Stimulated activated CD8-positive, alpha-beta memory T cell treated with anti-CD3 and anti-CD28 coated beads, Interleukin-12 subunit alpha, Interleukin-12 subunit beta, amount 100 ng/mL, for 24 hours (primary cell): ENCODE measurements around the gene SBK1.
"Not testable (repeated sequence)": the region's sequence is repeated elsewhere in the genome, so short reads cannot be mapped to it uniquely, and the experiment has no call there.

Experiments
- DNase-seq: peaks from one replicate; pipeline ENCODE4 v3.0.0-alpha.2; 2020; ENCODE audit errors: extremely low read depth

The SBK1 gene

DNA sequence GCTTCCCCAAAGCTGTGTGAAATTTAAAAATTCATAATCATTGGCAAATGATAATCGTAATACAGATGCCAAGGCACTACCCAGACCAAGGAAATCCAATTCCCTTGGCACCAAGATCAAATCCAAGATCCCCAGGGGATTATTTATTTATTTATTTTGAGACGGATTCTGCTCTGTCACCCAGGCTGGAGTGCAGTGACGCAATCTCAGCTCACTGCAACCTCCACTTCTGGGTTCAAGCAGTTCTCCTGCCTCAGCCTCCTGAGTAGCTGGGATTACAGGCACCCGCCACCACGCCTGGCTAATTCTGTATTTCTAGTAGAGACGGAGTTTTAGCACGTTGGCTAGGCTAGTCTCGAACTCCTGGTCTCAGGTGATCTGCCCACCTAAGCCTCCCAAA is 43.4 kb downstream of the SBK1 start:
- not testable (repeated sequence) for DNase-seq

DNA sequence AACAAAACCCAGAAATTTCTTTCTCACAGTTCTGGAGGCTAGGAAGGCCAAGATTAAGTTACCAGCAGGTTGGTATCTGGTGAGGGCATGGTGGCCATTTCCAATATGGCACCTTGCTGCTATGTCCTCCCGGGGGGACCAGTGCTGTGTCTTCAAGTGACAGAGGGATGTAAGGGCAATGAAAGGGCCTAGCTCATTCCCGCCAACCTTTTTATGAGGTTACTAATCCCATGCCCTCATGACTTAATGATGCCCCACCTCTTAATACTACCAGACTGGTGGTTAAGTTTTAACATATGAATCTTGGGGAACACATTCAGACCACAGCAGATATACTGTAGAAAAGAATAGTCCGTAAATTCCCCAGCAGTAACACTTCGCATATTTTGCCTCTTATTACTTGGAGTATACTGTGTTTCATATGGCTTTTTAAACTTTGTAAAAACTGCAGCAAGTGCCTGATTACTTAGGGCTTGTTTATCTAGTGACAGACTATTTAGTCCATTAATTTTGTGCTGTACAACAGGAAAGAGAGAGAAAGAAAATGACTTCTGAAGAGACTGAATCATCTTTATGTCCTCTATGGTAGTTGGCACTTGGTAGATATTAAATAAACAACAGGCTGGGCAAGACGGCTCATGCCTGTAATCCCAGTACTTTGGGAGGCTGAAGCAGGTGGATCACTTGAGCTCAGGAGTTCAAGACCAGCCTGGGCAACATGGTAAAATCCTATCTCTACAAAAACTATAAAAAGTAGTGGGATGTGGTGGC is 44.8 kb downstream of the SBK1 start:
- DNase-seq = not testable (repeated sequence)

GRCh38 chr16:28338230-28338629 is 45.9 kb downstream of the SBK1 start:
- not testable (repeated sequence) for DNase-seq

GRCh38 chr16:28362600-28362999 is 70.3 kb downstream of the SBK1 start:
- DNase-seq = not testable (repeated sequence)

GRCh38 chr16:28363408-28363807 is 71.1 kb downstream of the SBK1 start, which contains the start of gene NPIPB6:
TSS of gene NPIPB6 (minus strand) at chr16:28363508. CDS start at chr16:28362822, 686 bp downstream.
- not testable (repeated sequence) for DNase-seq

DNA sequence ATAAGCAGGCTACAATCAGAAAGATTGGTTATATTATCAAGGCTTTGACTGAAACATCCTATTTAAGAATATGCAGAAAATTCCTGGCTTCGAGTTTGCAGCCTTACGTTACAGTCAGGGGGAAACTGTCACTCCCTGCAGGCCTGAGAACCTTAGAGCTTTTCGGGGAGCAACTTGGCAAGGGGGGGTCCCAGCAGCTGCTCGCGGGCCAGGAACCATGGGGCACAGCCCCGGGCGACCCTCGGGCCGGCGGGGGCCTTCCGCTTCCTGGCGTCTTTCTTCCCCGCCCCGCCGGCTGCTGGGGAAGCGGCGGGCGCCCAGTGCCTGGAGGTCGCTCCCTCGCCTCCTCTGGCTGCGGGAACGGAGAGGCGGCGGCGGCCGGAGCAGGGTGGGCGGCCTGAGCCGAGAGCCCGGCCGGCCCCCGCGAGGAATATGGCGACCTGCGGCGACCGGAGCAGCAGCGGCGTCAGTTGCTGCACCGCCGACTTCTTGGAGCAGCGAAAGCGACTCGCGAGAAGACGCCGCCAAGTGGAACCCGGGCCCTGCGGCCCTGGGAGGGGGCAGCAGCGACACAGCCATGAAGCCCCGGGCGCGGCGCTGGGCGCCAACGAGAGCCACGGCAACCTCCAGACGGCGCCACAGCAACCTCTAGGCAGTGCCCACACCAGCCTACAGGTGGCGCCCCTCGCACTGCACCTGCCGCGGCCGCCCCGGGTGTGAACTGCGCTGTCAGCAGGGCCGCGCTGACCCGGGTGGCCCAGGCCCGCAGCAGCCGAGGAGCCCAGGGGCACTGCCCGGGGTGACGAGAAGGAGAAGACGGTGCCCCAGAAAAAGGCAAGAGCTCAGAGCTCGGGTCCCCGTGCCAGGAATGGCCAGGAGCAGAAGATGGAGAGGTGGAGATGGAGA is 72.2 kb downstream of the SBK1 start:
- not testable (repeated sequence) for DNase-seq

DNA sequence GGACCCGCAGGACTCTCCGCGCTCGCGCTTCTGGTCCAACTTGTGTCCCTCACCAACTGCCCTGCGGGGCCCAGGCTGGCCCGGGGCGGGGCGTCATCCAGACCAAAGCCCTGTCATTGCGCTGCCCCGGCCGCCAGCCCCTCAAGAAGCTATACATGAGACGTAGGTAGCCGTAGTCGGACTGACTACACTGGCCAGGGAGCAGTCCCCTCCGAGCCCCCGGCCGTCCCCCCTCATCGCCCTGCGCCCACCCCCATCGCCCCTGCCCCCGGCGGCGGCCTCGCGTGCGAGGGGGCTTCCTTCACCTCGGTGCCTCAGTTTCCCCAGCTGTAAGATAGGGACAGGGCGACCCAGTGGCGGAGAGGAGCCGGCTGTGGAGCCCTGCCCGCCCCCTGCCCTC is 75.6 kb downstream of the SBK1 start:
- not testable (repeated sequence) for DNase-seq
